Ascending aorta (tissue), 2 donors: Measurements from ENCODE around the gene DIPK1B. TPM values are rescaled to one million over a fixed set of nuclear protein-coding genes. Genes with fewer than 3 reads are reported as not detected.
A peak's percentile ranks its signal among the peaks of the same experiment; 100 is the strongest.
"Not testable (repeated sequence)": the region's sequence is repeated elsewhere in the genome, so short reads cannot be mapped to it uniquely, and the experiment has no call there.

Source experiments
- DNase-seq, 2 donors: peaks; one replicate each; pipeline ENCODE4 v3.0.0-alpha.2; 2019; ENCODE audit warnings: low spot score in 2 of 2
- H3K27ac ChIP-seq, 2 donors: fragments of 200-600 bp; sonication (generic); one replicate each; pipeline ENCODE4 v1.5.1; 2016 to 2017; ENCODE audit warnings: mild to moderate bottlenecking in 1 of 2
- H3K27me3 ChIP-seq: fragments of 200-600 bp; sonication (generic); one replicate; pipeline ENCODE4 v1.5.1; 2017
- H3K36me3 ChIP-seq, 2 donors: fragments of 200-600 bp; sonication (generic); one replicate each; pipeline ENCODE4 v1.5.1; 2016
- H3K4me1 ChIP-seq, 2 donors: fragments of 200-600 bp; sonication (generic); one replicate each; pipeline ENCODE4 v1.5.1; 2016 to 2017; ENCODE audit warnings: mild to moderate bottlenecking in 1 of 2
- H3K4me3 ChIP-seq, 2 donors: fragments of 200-600 bp; sonication (generic); one replicate each; pipeline ENCODE4 v1.5.1; 2016 to 2017; ENCODE audit warnings: mild to moderate bottlenecking in 1 of 2
- H3K9me3 ChIP-seq, 2 donors: fragments of 200-600 bp; sonication (generic); one replicate each; pipeline ENCODE4 v1.5.1; 2016
- intact Hi-C: fragments of 100-400 bp; cut with DNase I; formaldehyde crosslinking; loops from one replicate; pipeline ENCODE4 v1.15.1; 2023
- total RNA-seq: library from RNA; depleted of rRNA; stranded (reverse); fragments of >200 nt; gene quantifications from one replicate; pipeline ENCODE4 v1.1.0, GENCODE V29; 2016
- TF ChIP-seq, protein P1 (sequence below), 3 experiments: fragments of 200-600 bp in 2 of 3; fragments of 450-650 bp in 1 of 3; sonication (generic) in 2 of 3; IDR thresholded peaks; one replicate each; pipeline ENCODE4 v1.5.1; 2016 to 2019; ENCODE audit warnings: antibody characterized with exemption in 3 of 3, mild to moderate bottlenecking in 1 of 3, moderate library complexity in 1 of 3

DIPK1B gene
- total RNA-seq, 1 donor from 2014 or later: 86.2 TPM

DNA sequence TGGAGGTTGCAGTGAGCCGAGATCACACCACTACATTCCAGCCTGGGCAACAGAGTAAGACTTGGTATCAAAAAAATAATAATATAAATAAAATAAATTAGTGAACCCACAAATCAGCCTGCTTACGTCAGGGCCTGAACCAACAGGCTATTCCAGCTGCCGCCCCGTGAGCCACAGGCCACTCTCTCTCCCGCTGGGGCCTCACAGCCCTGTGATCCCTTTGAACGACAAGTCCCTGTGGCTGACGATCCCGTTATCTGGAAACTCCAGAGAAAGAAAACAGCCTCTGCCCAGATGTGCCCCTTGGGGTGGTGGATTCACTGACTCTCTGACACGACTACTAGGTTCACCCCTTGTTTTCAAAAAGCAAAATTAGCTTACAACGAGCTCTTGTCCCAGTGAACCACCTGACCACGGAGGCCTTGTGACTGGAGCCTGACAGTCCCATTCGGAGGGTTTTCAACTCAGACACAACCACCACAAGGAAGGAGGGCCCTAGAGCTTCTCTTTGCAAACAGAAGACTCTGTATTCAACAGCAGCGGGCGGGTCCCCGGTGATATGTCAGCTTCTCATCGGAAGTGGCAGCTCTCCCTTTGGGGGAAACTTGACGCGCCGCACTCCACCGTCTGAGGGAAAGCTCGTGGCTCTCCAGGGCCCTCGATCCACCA is 4.4 kb upstream of the DIPK1B start:
- Histone ChIP-seq H3K27me3 (peaks cover 6% of the 10 kb centered on the region), H3K9me3 (no peaks in the 10 kb centered on the region), H3K4me1 (peaks cover 0 to 7% of the 10 kb centered on the region in 2 donors), H3K36me3 (no peaks in the 10 kb centered on the region), H3K27ac (no peak overlapping the region), H3K4me3 (no peak overlapping the region)
- DNase-seq: no peak
- intact Hi-C loops: no loop called here
- TF ChIP-seq, protein P1, sequence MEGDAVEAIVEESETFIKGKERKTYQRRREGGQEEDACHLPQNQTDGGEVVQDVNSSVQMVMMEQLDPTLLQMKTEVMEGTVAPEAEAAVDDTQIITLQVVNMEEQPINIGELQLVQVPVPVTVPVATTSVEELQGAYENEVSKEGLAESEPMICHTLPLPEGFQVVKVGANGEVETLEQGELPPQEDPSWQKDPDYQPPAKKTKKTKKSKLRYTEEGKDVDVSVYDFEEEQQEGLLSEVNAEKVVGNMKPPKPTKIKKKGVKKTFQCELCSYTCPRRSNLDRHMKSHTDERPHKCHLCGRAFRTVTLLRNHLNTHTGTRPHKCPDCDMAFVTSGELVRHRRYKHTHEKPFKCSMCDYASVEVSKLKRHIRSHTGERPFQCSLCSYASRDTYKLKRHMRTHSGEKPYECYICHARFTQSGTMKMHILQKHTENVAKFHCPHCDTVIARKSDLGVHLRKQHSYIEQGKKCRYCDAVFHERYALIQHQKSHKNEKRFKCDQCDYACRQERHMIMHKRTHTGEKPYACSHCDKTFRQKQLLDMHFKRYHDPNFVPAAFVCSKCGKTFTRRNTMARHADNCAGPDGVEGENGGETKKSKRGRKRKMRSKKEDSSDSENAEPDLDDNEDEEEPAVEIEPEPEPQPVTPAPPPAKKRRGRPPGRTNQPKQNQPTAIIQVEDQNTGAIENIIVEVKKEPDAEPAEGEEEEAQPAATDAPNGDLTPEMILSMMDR (IDR thresholded peaks at IDR 0.05): no peak

- DNase-seq: no peak
- Histone ChIP-seq H3K4me3 (no peak overlapping the region), H3K36me3 (no peaks in the 10 kb centered on the region), H3K4me1 (peaks cover 0 to 7% of the 10 kb centered on the region in 2 donors), H3K27ac (no peak overlapping the region), H3K27me3 (peaks cover 6% of the 10 kb centered on the region), H3K9me3 (no peaks in the 10 kb centered on the region)
- TF ChIP-seq, protein P1 (IDR thresholded peaks at IDR 0.05): no peak
- intact Hi-C loops: no loop called here
Measured at GRCh38 chr9:136709454-136710109, 2.8 kb upstream of the DIPK1B start.

GRCh38 chr9:136710543-136710942 is 1.8 kb upstream of the DIPK1B start:
- DNase-seq: no peak
- Histone ChIP-seq H3K4me3 (no peak overlapping the region), H3K27ac (no peak overlapping the region), H3K4me1 (peaks cover 0 to 7% of the 10 kb centered on the region in 2 donors), H3K27me3 (peaks cover 6% of the 10 kb centered on the region), H3K9me3 (no peaks in the 10 kb centered on the region), H3K36me3 (no peaks in the 10 kb centered on the region)
- intact Hi-C loops: no loop called here
- TF ChIP-seq, protein P1 (IDR thresholded peaks at IDR 0.05): no peak

GRCh38 chr9:136711219-136711648 is 1.1 kb upstream of the DIPK1B start:
- H3K4me3 ChIP-seq, H3K36me3 ChIP-seq, H3K27ac ChIP-seq, H3K4me1 ChIP-seq, intact Hi-C loops, H3K27me3 ChIP-seq, H3K9me3 ChIP-seq, DNase-seq: not testable (repeated sequence)

DNA sequence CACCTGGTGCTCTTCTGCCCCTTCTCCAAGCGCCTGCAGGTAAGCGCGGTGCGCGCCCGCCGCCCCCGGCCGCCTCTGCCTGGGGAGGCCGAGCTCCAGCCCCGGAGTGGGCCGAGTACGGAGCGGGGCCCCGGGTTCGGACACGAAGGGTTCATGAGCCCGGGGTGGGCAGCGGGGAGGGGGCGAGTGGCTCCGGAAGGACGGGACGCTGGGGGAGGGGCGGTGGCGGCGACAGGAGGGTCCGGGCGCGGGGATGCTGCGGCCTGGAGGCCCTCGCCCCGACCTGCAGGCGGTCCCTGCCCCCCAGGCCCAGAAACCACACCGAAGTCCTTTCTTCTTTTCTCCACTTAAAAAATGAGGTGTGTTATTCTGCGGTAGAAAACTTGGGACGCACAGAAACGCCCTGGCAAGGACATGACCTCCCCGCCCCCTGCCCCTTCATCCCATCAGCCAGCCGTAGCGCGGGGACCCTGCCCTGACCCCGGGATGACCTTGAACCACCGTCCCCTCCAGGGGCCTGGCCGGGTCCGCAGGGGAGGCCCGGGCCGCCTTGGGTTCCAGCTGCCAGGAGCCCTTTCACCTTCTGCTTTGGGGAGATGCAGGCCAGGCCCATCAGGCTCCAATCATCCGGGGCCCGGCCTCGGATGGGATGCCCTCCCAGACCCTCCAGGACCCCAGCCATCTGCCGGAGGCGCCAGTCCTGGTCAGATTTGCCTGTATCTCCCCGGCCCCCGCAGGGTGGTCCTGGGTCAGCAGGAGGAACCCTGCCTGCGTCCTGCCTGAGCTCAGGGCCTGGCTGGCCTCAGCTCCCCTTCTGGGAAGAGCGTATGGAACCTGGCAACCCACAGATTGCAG is 545 bp downstream of the DIPK1B start:
- Histone ChIP-seq H3K27ac (no peak overlapping the region), H3K36me3 (no peaks in the 10 kb centered on the region), H3K27me3 (peaks cover 6% of the 10 kb centered on the region), H3K4me3 (peak overlapping the region; percentile 40 to 43), H3K4me1 (peaks cover 0 to 7% of the 10 kb centered on the region in 2 donors), H3K9me3 (no peaks in the 10 kb centered on the region)
- intact Hi-C loops: no loop called here
- no peak for DNase-seq
- TF ChIP-seq, protein P1 (IDR thresholded peaks at IDR 0.05): no peak

DNA sequence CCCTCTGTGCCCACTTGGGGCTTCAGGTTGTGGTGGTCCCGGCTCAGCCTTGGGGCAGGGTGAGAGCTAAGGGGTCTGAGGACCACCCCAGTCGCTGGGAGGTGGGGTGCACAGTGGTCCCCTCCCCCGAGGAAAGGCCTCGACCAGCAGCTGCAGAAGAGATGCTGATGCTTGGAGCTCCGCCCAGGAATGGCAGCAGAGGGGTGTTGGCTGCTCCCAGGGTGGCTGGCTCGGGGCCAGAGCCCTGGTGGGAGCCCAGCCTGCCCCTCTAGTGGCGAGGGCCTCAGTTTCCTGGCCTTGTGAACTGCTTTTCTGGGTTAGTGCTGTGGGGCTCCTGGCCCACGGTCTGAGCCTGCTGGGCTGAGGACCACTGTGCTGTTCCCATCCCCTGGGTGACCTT is 1.2 kb downstream of the DIPK1B start:
- no peaks in the 10 kb centered on the region for H3K9me3 ChIP-seq
- peaks cover 6% of the 10 kb centered on the region for H3K27me3 ChIP-seq
- no peak for DNase-seq
- H3K27ac ChIP-seq: no peak overlapping the region
- no peak overlapping the region for H3K4me3 ChIP-seq
- H3K36me3 ChIP-seq: no peaks in the 10 kb centered on the region
- peaks cover 0 to 7% of the 10 kb centered on the region in 2 donors for H3K4me1 ChIP-seq
- intact Hi-C loops: no loop called here
- TF ChIP-seq, protein P1 (IDR thresholded peaks at IDR 0.05): no peak
